HG03442 (cell line): ENCODE data around the gene SEMA5B.

Experiments
- ATAC-seq: cut with Tn5 transposase; IDR thresholded peaks from one replicate; pipeline ENCODE4 v1.9.1; 2021; ENCODE audit warnings: mild to moderate bottlenecking, moderate library complexity; ENCODE audit not compliant: unreplicated experiment

Gene SEMA5B

GRCh38 chr3:122903171-122903570 lies 124.4 kb downstream of the SEMA5B start:
- ATAC-seq = no peak

- ATAC-seq = no peak
Measured at GRCh38 chr3:122902326-122902725, 125.2 kb downstream of the SEMA5B start.

- ATAC-seq = no peak
Measured at GRCh38 chr3:122898298-122898697, 129.3 kb downstream of the SEMA5B start.

- ATAC-seq = no peak
Measured at GRCh38 chr3:122893754-122894668, 133.6 kb downstream of the SEMA5B start.

GRCh38 chr3:122893282-122893681 lies 134.3 kb downstream of the SEMA5B start:
- ATAC-seq = no peak

DNA sequence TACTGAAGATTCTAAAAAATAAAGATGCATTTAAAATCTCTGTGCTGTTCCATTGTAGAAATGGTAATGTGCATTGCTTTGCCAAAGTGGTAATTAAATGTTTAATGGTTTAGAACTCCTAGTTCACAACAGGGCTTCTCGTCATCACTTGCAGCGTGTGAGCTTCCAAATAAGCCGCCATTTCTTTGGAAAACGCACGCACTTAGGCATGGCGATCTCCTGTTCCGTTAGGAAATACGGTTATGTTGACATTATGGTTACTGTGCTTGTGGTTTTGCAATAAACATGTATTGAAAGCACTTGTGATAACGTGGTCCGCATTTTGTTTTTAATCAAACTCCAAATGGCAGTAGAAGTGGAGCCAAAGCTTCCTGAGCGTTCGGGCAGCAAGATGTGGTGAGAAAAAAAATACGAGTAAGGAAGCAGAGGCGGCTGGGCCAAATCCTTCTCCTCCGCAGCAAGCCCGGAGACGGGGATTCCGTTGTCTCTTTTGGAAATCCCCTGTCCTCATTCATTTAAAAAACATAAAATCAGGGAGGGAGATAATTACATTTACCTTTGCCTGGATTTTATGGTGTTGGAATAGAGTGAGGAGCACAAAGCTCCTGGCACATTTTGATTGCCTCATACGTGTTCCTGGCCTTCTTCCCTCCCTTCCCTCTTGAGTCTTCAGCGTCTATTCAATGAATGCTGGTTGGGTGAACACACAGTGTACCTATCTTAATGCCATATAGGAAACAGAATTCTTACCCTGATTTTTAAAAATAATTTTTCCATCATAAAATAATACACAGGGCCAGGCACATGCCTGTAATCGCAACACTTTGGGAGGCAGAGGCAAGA lies 135.2 kb downstream of the SEMA5B start:
- ATAC-seq = no peak

DNA sequence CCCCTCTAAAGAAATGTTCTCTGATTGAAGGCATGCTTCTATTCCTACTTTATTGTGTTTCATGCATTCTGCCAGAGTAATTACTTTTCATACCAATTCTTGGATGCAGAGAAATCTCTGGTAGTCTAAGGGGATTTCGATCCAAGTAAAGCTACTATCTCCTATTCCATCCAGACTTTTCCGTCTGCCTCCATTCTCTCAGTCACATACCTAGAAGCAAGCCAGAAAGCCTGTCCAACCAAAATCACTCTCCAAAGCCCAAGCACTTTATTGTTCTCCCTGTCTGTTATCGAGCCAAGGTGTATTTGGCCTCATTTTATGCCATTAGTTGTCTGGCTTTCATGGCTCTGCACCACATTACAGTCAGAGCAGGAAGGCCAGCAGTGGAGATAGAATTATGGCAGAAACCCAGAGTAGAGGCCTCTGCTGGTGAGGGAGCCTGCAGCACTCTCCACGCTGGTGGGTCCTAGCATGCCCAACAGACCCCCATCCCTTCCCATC lies 136.8 kb downstream of the SEMA5B start:
- ATAC-seq = no peak

DNA sequence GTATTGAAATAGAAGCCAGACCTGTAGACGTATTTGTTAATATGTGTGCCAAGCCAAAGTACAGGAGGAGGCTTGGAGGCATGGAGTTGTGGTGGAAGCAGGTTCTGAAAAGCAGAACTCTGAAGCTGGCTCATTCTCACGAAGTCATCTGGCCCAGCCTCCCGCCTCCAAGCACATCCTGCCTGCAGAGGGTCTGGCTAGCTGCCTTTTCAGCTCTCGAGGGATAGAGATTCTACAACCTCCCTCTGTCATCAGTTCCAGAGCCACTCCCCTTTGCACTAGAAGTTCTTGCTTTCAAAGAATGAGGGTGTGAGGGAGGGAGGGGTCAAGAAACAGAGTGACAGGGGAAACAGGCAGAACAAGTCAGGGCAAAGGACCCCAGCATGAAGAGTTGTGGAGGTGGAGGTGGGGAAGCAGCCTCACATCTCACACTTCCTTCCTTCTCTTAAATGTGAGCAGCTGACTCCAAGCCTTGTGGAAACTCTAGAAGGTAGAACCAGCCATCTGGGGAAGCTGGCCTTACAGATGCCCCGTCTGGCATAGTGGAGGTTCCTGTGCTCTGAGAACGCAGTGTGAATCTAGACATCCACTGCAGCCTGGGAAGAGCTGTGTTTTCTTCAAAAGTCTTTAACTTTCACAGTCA lies 137.4 kb downstream of the SEMA5B start:
- ATAC-seq = peak; percentile 59

DNA sequence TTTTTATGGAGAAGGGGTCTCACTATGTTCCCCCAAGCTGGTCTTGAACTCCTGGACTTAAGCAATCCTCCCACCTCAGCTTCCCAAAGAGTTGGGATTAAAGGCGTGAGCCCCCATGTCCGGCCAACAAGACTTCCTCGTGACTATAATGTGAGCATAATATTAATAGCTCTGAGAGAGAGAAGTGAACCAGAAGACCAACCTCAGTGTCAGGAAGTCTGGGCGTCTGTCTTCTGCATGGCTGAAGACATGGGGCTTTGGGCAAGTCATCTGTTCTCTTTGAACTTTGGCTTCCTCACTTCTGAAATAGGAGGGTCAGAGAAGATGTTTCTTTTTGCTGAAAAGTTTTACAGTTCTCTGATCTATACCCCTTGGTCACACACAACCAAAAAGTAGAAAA lies 140.6 kb downstream of the SEMA5B start:
- ATAC-seq = no peak

- no peak for ATAC-seq
Measured at GRCh38 chr3:122886251-122886650, 141.3 kb downstream of the SEMA5B start.

DNA sequence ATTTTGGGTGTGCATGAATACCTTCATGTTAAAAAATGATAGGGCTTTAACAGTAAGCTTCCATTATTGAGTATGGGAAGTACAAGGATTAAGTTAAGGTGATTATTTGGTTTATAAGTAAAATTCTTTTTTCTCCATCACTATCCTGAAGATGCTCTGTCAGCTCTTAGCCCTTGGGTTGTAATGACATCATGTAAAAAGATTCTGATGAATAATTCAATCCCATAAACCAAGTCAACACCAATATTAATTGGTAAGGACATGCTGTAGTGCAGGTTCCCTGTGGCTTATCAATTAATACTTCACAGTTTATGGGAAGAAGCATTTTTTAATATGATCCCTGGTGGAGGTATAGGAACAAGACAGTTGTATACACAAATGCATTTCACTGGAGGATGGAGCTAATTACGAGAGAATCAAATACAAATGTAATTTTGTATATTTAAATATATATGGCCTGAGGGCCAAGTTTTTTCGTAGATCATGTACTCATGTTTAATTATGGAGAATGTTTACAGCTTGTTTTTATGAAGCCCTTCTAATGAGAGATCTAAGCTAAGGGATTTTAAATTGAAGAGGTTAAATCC lies 145.1 kb downstream of the SEMA5B start:
- no peak for ATAC-seq

- no peak for ATAC-seq
Measured at GRCh38 chr3:122880624-122881023, 146.9 kb downstream of the SEMA5B start.

GRCh38 chr3:122880173-122880572 lies 147.4 kb downstream of the SEMA5B start:
- no peak for ATAC-seq

DNA sequence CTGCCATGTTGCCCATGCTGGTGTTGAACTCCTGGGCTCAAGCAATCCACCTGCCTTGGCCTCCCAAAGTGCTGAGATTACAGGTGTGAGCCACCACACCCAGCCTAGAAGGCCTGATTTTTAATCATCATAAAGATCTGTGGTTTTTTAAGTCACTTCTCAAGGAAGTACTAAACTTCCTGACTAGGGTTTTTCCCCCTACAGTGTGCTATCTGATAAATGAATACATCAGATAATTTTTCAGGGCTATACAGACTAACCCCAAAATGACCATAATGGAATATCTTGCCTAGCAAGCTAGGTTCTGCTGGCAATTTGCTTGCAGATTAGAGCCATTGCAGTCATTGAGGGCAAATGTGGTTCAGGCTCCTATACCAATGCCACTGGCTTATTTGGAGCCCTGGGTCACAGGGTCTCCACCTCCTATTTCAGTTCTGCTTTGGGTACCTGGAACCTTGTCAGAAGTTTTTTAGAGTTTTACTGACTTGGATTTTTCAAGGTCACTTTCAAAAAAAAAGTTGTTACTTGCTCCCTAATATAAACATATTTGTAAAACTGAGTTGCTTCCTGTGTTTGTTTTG lies 151.9 kb downstream of the SEMA5B start:
- ATAC-seq = no peak

- ATAC-seq = no peak
Measured at GRCh38 chr3:122873741-122874515, 153.6 kb downstream of the SEMA5B start.

DNA sequence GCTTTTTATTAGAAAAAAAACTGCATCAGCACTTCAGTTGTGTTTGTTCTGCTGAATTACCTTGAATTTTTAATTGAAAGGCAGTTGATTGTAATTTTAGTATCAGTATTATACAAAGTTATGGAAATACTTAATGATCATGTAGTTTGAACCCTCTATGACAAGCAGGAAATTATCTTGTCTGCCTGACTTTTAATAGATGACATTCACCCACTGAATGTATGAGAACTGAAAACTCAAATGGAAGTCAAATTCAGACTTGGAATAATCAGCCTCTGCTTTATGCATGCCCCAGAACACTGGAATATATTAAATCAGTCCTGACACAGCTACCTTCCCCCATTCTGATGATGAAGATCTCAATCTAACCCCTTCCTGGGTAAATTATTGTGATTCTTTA lies 159.2 kb downstream of the SEMA5B start:
- ATAC-seq = no peak

DNA sequence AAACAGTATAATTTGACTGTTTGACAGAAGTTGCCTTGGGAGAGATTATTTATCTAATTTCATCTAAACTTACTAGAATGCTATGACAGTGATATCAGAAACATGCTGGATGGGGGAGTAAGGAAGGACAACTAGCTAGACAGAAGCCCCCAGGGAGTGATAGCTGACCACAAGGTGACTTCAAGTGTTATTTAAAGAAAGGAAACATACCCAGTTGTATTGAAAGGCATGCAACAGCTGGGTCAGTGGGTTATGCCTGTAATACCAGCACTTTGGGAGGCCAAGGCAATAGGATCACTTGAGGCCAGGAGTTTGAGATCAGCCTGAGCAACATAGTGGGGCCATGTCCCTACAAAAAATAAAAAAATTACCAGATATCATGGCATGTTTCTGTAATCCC lies 163.1 kb downstream of the SEMA5B start:
- ATAC-seq = no peak

DNA sequence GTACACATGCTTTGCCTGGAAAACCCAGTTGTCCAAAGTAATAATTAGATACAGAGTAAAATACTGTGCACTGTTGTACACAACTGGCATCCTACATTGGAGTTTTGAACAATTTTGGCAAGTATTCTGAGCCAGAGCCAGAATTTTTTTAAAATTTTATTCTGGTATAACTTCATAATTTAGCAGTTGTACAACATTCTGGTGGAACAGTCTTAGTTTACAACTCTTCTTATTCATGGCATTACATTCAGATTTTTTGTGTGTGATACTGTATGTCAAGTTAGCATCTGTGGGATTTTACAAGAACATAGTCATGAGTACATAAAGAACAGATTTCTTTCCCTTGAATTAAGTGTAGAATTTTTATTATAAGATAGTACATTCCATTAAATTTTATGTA lies 165.2 kb downstream of the SEMA5B start:
- no peak for ATAC-seq
